ENCODE measurements around the gene SLC39A9. TPM values are rescaled to one million over a fixed set of nuclear protein-coding genes. Genes with fewer than 3 reads are reported as not detected.

The SLC39A9 gene
- total RNA-seq, 2 donors from 2014 or later = 44.3 to 58.8 TPM

GRCh38 chr14:69395929-69396328 is 2.6 kb upstream of the SLC39A9 start:
- no peak for TF ChIP-seq CTCF (IDR thresholded peaks at IDR 0.05)
- DNase-seq (ENCODE audit: low spot score) (no peak), ATAC-seq (ENCODE audit: insufficient number of reproducible peaks, low FRiP score, low read depth) (no peak)
- Histone ChIP-seq H3K27ac (no peak overlapping the region), H3K4me1 (ENCODE audit: control insufficient read depth in 1 of 2, low read depth in 2 of 2) (peaks cover 32 to 46% of the 10 kb centered on the region in 2 donors), H3K9me3 (no peaks in the 10 kb centered on the region), H3K27me3 (replicated peaks; ENCODE audit: insufficient read depth) (no peaks in the 10 kb centered on the region), H3K36me3 (peaks cover 26% of the 10 kb centered on the region), H3K4me3 (no peak overlapping the region)

GRCh38 chr14:69398818-69399210 is 322 bp downstream of the SLC39A9 start:
- ATAC-seq (ENCODE audit: insufficient number of reproducible peaks, low FRiP score, low read depth) (no peak), DNase-seq (ENCODE audit: low spot score) (no peak)
- Histone ChIP-seq H3K27me3 (replicated peaks; ENCODE audit: insufficient read depth) (no peaks in the 10 kb centered on the region), H3K27ac (peak overlapping the region; percentile 79 to 91), H3K4me1 (ENCODE audit: control insufficient read depth in 1 of 2, low read depth in 2 of 2) (peaks cover 31 to 54% of the 10 kb centered on the region in 2 donors), H3K9me3 (no peaks in the 10 kb centered on the region), H3K36me3 (peaks cover 16% of the 10 kb centered on the region), H3K4me3 (peak overlapping the region; percentile 89)
- no peak for TF ChIP-seq CTCF (IDR thresholded peaks at IDR 0.05)

GRCh38 chr14:69399750-69400149 is 1.3 kb downstream of the SLC39A9 start:
- H3K36me3 ChIP-seq = peaks cover 7% of the 10 kb centered on the region
- no peak overlapping the region for H3K27ac ChIP-seq
- DNase-seq (ENCODE audit: low spot score) (no peak), ATAC-seq (ENCODE audit: insufficient number of reproducible peaks, low FRiP score, low read depth) (no peak)
- no peak for TF ChIP-seq CTCF (IDR thresholded peaks at IDR 0.05)
- no peaks in the 10 kb centered on the region for H3K27me3 ChIP-seq (replicated peaks; ENCODE audit: insufficient read depth)
- H3K4me3 ChIP-seq = peak overlapping the region; percentile 89
- peaks cover 31 to 54% of the 10 kb centered on the region in 2 donors for H3K4me1 ChIP-seq (ENCODE audit: control insufficient read depth in 1 of 2, low read depth in 2 of 2)
- no peaks in the 10 kb centered on the region for H3K9me3 ChIP-seq

GRCh38 chr14:69400154-69400553 is 1.7 kb downstream of the SLC39A9 start:
- no peak for TF ChIP-seq CTCF (IDR thresholded peaks at IDR 0.05)
- Histone ChIP-seq H3K4me3 (peak overlapping the region; percentile 89), H3K27me3 (replicated peaks; ENCODE audit: insufficient read depth) (no peaks in the 10 kb centered on the region), H3K27ac (no peak overlapping the region), H3K36me3 (peaks cover 3% of the 10 kb centered on the region), H3K4me1 (ENCODE audit: control insufficient read depth in 1 of 2, low read depth in 2 of 2) (peaks cover 31 to 54% of the 10 kb centered on the region in 2 donors), H3K9me3 (no peaks in the 10 kb centered on the region)
- ATAC-seq (ENCODE audit: insufficient number of reproducible peaks, low FRiP score, low read depth) (no peak), DNase-seq (ENCODE audit: low spot score) (no peak)

- no peak for DNase-seq (ENCODE audit: low spot score)
- Histone ChIP-seq H3K36me3 (no peaks in the 10 kb centered on the region), H3K27me3 (replicated peaks; ENCODE audit: insufficient read depth) (no peaks in the 10 kb centered on the region), H3K9me3 (no peaks in the 10 kb centered on the region), H3K4me1 (ENCODE audit: control insufficient read depth in 1 of 2, low read depth in 2 of 2) (peaks cover 27 to 44% of the 10 kb centered on the region in 2 donors), H3K27ac (no peak overlapping the region), H3K4me3 (no peak overlapping the region)
- no peak for ATAC-seq (ENCODE audit: insufficient number of reproducible peaks, low FRiP score, low read depth)
- no peak for TF ChIP-seq CTCF (IDR thresholded peaks at IDR 0.05)
These were observed 3.3 kb downstream of the SLC39A9 start for GRCh38 chr14:69401841-69402240.
